Ovary (tissue), 9 donors: ENCODE results near the gene FTO. TPM values are rescaled to one million over a fixed set of nuclear protein-coding genes. Genes with fewer than 3 reads are reported as not detected.

ENCODE experiments used
- DNase-seq, 5 donors: peaks; one replicate each; pipeline ENCODE4 v3.0.0-alpha.2; 2019 to 2020
- H3K27ac ChIP-seq, 2 donors: fragments of 200-600 bp; one replicate each; pipeline versions ENCODE4 v1.5.1 to v1.8.0; 2019 to 2022
- H3K27me3 ChIP-seq: fragments of 200-600 bp; one replicate; pipeline ENCODE4 v1.8.0; 2022
- H3K36me3 ChIP-seq: fragments of 200-600 bp; sonication (generic); one replicate; pipeline ENCODE4 v1.5.1; 2019
- H3K4me1 ChIP-seq: one replicate; pipeline ENCODE4 v1.8.1; 2013; ENCODE audit warnings: mild to moderate bottlenecking, moderate library complexity; ENCODE audit not compliant: insufficient read depth
- H3K4me3 ChIP-seq: fragments of 200-600 bp; sonication (generic); one replicate; pipeline ENCODE4 v1.5.1; 2017
- H3K9me3 ChIP-seq, 2 donors: fragments of 200-600 bp in 1 of 2; sonication (generic) in 1 of 2; one replicate each; pipeline versions ENCODE4 v1.5.1 to v1.8.1; 2013 to 2019; ENCODE audit warnings: mild to moderate bottlenecking in 1 of 2, moderate library complexity in 1 of 2
- EP300 ChIP-seq: sonication (generic); formaldehyde crosslinking; IDR thresholded peaks from one replicate; pipeline ENCODE4 v1.6.1; 2017; ENCODE audit warnings: antibody characterized with exemption
- POLR2A ChIP-seq: fragments of 450-650 bp; IDR thresholded peaks from one replicate; pipeline ENCODE4 v1.6.1; 2017; ENCODE audit warnings: antibody characterized with exemption, mild to moderate bottlenecking, moderate library complexity
- WGBS, 3 donors: extraction: QIAGEN DNeasy Blood & Tissue Kit in 1 of 3; methylation state at CpG; one replicate each; pipeline versions ENCODE4 v1.1.5 to v1.1.7; 2013 to 2017; 5-methylcytosine and 5-hydroxymethylcytosine counted together
- intact Hi-C, 4 donors: fragments of 100-400 bp; cut with DNase I; formaldehyde crosslinking; loops; one replicate each; pipeline versions ENCODE4 v1.11.0 to v1.15.1; 2022 to 2023
- polyA plus RNA-seq, 2 donors: library from polyadenylated mRNA; stranded (reverse); fragments of 200-250 nt in 1 of 2; fragments of 350-450 nt in 1 of 2; fragmentation: Illumina TruSeq in 1 of 2; extraction: RNeasy Lipid Tissue Mini Kit (QIAGEN cat#74804) in 1 of 2; gene quantifications; one replicate each; pipeline ENCODE4 v1.2.3, GENCODE V29; 2013 to 2014
- total RNA-seq, 7 donors: library from RNA; depleted of rRNA in 2 of 7; stranded (reverse); fragments of >200 nt in 2 of 7; fragmentation: NEBNext Ultra II Directional in 3 of 7; extraction: Animal tissue kit (Norgen Biotek cat#: 25700) in 3 of 7; gene quantifications; one replicate each; pipeline versions ENCODE4 v1.1.0 to v1.2.4, GENCODE V29; 2016 to 2023
- TF ChIP-seq, protein P1 (sequence below), 3 donors: fragments of 450-650 bp in 2 of 3; fragments of 200-600 bp in 1 of 3; IDR thresholded peaks; one replicate each; pipeline versions ENCODE4 v1.5.1 to v1.8.0; 2016 to 2022; ENCODE audit warnings: antibody characterized with exemption in 3 of 3, mild to moderate bottlenecking in 1 of 3
- donor health status: DM: no; HTN: no; CAD: no; lungs with moderate emphysema.
- donor health status: DM: no; HTN: no; CAD: no.
- donor health status: Bipolar disorder and iron deficiency.
- donor health status: DM: yes; HTN: yes; CAD: no.
- donor health status: DM: no; HTN: no; CAD: no.
- donor health status: DM: yes; HTN: yes; CAD: no.

FTO gene
- total and polyA plus RNA-seq, 9 donors, result 43.6 to 128 (median 91.4) TPM

DNA sequence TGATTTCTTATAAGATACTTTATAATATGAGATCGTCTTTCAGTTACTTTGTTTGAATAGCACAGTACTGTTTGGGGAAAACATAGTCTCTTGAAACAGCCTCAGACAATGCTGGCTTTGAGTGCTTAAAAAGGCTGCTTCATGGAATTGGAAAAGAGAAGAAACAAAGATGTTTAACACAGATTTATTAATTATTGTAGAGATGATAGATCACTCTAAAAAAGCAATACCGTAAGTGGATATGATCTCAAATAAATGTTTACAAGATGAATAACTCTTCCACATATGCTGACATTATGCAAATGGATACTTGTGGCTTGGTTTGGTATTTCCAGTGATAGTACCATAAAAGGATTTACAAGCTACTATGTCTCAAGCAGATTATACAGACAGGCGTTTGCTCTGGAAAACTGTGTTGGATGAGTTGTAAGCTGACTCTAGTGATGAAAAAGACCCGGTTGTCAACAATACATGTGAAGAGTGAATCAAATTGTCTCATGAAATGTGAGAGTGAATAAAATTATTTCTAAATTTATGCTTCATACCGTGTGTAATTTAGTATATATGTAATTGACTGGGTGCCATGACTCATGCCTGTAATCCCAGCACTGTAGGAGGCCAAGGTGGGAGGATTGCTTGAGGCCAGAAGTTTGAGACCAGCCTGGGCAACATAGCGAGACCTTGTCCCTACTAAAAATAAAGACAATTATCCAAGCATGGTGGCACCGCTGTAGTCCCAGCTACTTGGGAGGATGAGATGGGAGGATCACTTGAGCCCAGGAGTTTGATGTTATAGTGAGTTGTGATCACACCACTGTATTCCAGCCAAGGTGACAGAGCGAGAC is 105.4 kb downstream of the FTO start:
- no peak for DNase-seq
- Histone ChIP-seq H3K9me3 (no peaks in the 10 kb centered on the region), H3K4me1 (no peaks in the 10 kb centered on the region), H3K27me3 (no peaks in the 10 kb centered on the region), H3K27ac (no peak overlapping the region), H3K36me3 (no peaks in the 10 kb centered on the region), H3K4me3 (no peak overlapping the region)
- intact Hi-C loops, result no loop called here
- TF ChIP-seq, protein P1, sequence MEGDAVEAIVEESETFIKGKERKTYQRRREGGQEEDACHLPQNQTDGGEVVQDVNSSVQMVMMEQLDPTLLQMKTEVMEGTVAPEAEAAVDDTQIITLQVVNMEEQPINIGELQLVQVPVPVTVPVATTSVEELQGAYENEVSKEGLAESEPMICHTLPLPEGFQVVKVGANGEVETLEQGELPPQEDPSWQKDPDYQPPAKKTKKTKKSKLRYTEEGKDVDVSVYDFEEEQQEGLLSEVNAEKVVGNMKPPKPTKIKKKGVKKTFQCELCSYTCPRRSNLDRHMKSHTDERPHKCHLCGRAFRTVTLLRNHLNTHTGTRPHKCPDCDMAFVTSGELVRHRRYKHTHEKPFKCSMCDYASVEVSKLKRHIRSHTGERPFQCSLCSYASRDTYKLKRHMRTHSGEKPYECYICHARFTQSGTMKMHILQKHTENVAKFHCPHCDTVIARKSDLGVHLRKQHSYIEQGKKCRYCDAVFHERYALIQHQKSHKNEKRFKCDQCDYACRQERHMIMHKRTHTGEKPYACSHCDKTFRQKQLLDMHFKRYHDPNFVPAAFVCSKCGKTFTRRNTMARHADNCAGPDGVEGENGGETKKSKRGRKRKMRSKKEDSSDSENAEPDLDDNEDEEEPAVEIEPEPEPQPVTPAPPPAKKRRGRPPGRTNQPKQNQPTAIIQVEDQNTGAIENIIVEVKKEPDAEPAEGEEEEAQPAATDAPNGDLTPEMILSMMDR (IDR thresholded peaks at IDR 0.05), result no peak
- TF ChIP-seq POLR2A (no peak), EP300 (no peak)
- WGBS, 3 donors, result 73 to 82% (median 82%) methylated on average over 8 of the region's 8 CpGs

DNA sequence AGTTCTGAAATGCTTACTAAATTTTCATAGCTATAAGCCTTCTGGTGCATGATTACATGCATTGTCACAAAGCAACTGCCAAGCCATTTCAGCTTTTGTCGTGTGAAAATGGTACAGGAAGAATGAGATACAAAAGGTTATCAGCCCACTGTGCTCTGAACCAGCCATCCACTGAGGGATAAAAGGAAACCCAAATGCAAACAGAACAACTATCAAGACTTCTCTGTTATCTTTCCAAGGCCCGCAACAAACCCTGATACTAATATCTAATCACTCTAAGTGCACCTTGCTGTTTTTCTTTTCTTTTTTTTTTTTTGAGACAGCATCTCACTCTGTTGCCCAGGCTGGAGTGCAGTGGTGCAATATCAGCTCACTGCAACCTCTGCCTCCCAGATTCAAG is 109.0 kb downstream of the FTO start:
- H3K27me3 ChIP-seq, result no peaks in the 10 kb centered on the region
- no peaks in the 10 kb centered on the region for H3K4me1 ChIP-seq
- H3K27ac ChIP-seq, result no peak overlapping the region
- no peak for DNase-seq
- no peaks in the 10 kb centered on the region for H3K36me3 ChIP-seq
- intact Hi-C loops, result no loop called here
- WGBS, 3 donors, result 62 to 70% (median 63%) methylated on average over 2 of the region's 2 CpGs
- no peaks in the 10 kb centered on the region for H3K9me3 ChIP-seq
- H3K4me3 ChIP-seq, result no peak overlapping the region
- no peak for TF ChIP-seq EP300

DNA sequence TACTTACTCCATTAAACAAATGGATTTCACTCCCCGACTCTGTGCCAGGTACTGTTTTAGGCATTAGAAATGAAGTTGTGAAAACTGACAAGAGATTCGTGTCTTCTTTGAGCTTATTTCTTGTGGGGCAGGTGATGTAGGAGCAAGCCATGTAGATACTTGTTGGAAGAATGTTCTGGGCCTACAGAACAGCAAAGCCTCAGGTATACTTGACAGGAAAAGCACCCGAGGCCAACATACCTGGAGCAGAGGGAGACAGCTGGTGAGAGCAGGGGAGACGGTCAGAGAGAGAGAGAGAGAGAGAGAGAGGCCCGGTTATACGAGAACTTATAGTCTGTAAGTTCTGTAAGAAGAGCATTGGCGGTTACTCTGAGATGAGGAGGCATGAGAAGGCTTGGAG is 110.8 kb downstream of the FTO start:
- H3K36me3 ChIP-seq, result no peaks in the 10 kb centered on the region
- H3K9me3 ChIP-seq, result no peaks in the 10 kb centered on the region
- H3K27me3 ChIP-seq, result no peaks in the 10 kb centered on the region
- 94 to 97% (median 95%) methylated on average over 7 of the region's 7 CpGs for WGBS, 3 donors
- no peak overlapping the region for H3K27ac ChIP-seq
- intact Hi-C loops, result no loop called here
- H3K4me3 ChIP-seq, result no peak overlapping the region
- H3K4me1 ChIP-seq, result no peaks in the 10 kb centered on the region
- DNase-seq, result no peak
- TF ChIP-seq, protein P1 (IDR thresholded peaks at IDR 0.05), result no peak
- TF ChIP-seq POLR2A (no peak), EP300 (no peak)

DNA sequence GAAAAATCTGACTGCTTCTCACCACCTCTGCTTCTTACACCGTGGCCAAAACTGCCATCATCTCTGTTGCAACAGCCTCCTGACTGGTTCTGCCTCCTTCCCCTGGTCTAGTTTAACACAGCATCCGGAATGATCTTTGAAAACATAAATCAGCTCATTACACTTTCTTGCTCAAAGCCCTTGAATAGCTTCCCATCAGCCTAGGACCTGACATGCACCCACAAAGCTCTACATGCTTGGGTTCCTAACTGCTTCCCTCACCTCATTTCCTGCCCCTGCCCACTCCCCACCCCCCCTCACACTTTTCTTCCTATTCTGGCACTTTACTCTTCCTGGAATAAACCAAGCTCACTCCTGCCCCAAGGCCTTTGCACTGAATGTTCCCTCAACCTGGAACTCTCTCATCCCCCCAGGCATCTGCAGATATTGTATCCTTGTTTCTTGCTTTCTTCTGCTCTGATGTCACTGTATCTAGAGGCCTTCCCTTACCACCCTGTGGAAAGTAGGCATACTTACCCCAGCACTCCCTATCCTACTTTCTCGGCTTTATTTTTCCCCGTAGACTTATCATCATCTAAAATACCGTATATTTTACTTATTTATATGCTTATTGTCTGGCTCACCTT is 112.4 kb downstream of the FTO start:
- no peak for TF ChIP-seq EP300
- TF ChIP-seq POLR2A, result no peak
- TF ChIP-seq, protein P1 (IDR thresholded peaks at IDR 0.05), result no peak
- H3K27ac ChIP-seq, result no peak overlapping the region
- H3K27me3 ChIP-seq, result no peaks in the 10 kb centered on the region

More for the DNA sequence above, 112.4 kb downstream of the FTO start:
- Histone ChIP-seq H3K9me3 (no peaks in the 10 kb centered on the region), H3K4me3 (no peak overlapping the region), H3K36me3 (no peaks in the 10 kb centered on the region), H3K4me1 (no peaks in the 10 kb centered on the region)
- intact Hi-C loops, result no loop called here
- DNase-seq, result no peak
- WGBS, 3 donors, result 95 to 99% (median 98%) methylated on average over 5 of the region's 5 CpGs
